Activated CD4-positive, alpha-beta T cell treated with anti-CD3 and anti-CD28 coated beads for 4 hours (primary cell): Measurements from ENCODE around the gene SVIL.
"Not testable (repeated sequence)": the region's sequence is repeated elsewhere in the genome, so short reads cannot be mapped to it uniquely, and the experiment has no call there.

ENCODE experiments used
- DNase-seq, 2 donors: peaks; one replicate each; pipeline ENCODE4 v3.0.0-alpha.2; 2020

SVIL gene

DNA sequence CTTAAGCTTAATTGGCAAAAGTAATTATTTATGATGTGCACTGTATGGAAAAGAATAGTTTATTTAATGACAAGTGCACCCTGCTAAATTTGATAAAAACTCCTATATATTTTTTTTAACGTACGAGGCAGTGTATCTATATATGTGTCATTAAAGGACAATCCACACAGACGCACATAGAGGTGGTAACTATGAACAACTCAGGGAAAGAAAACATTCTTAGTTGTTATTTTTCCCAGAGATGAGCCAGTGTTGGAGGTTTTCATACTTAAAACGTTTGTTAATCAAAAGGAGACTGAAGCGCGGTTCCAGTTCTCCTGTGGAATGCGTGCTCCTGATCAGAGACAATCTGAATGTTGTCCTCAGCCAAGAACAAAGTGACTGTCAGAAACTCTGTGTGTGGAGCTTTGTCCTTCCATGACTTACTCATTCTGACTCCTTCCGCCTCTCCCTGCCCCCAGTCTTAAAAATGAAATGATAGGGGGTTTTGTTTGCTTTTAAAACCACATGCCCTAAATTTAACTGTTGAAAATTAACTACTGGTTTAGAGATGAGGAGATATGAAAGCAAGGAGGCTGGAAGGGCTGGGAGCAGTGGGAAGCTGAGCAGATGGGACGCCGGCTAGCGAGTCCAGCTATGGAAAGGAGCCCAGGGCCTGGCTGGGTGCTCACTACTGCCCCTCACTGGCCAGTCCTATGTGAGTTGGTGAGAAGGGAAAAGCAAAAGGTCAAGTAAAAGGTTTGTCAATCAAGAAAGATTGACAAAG, 99.6 kb downstream of the SVIL start:
- DNase-seq: no peak

DNA sequence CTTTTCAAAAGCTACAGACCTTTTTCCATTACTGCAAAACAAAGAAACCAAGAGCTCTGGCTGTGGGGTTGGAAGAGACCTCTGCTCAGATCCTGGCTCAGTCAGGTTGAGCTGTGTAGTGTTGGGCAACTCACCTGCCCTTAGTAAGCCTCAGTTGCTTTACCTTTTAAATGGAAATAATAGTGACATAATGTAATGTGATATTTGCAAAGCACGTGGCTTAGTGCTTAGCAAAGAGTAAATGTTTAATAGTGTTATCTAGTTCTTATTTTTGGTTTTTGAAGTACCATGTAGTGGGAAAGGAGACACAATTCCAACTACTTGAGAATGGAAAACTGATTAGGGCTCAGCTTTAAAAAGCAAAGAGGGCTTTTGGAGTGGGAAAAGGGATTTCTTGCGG, 100.2 kb downstream of the SVIL start:
- DNase-seq: no peak

DNA sequence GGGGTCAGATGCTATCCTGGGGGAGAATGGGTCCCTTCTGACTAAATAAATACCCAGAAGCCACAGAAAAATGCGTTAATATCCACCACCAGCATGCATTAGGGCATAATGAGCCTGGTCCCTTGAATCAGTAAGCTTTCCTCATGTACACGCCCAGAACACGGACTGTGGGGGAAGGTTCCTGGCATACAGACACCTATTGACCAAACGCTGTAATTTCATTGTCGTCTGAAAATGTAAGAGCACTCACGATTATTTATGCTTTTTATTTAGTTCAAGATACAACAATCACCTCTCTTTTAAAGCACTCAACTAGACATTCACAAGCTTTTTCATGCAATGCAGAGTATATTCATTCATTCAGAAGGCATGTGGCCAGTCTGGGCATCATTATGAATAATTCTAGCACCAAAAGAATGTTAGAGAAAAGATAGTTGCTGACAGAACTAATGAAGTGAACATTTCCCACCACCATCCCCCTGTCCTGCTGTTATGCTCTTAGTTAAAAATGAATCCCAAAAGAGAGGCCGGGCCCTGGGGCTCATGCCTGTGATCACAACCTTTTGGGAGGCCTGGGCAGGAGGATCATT, 101.0 kb downstream of the SVIL start:
- no peak for DNase-seq

DNA sequence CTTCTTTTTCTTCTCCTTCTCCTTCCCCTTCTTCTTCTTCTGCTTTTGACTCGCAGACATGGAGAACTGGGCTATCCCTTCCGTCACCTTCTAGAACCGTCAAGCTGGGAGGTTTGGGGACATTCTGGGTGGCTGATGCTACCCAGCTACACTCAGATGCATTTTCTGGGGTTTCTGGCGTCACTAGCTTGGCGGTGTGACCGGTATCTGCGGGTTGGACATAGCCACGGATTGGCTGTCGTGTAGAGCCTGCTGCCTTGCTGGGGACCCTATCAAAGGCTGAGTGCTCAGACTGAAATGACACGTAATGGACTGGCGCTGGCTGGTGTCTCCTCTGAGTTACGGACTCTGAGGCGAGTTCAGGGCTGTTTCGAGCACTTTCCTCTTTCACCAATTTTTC, 101.7 kb downstream of the SVIL start:
- DNase-seq: no peak

DNA sequence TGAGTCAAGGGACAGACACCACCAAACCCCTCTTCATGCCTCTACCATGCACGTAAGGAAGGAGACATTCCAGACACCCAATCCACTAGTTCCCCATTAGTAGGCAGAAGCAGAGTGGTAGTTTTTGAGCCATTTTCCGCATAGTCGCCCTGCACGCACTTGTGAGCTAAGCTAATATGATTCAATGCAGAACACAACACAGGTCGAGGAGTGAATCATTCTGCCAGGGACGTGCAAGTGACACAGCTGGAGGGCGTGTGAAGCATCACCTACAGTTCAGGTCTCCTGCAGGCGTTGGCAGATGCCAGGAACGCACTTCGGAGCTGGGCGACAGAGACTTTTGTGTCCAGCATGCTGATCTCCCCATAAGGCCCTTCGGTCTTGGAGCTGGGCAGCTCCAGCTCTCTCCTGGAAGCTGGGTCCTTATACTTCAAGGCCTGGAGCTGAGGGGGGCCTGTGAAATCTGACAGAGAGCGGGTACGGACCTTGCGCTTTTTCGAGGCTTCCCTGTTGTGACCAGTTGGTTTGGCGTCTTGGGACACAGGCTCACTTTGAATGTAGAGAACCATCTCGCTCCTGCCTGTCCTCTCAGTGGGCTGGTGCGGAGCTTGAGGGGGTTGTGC, 102.4 kb downstream of the SVIL start:
- DNase-seq: no peak

DNA sequence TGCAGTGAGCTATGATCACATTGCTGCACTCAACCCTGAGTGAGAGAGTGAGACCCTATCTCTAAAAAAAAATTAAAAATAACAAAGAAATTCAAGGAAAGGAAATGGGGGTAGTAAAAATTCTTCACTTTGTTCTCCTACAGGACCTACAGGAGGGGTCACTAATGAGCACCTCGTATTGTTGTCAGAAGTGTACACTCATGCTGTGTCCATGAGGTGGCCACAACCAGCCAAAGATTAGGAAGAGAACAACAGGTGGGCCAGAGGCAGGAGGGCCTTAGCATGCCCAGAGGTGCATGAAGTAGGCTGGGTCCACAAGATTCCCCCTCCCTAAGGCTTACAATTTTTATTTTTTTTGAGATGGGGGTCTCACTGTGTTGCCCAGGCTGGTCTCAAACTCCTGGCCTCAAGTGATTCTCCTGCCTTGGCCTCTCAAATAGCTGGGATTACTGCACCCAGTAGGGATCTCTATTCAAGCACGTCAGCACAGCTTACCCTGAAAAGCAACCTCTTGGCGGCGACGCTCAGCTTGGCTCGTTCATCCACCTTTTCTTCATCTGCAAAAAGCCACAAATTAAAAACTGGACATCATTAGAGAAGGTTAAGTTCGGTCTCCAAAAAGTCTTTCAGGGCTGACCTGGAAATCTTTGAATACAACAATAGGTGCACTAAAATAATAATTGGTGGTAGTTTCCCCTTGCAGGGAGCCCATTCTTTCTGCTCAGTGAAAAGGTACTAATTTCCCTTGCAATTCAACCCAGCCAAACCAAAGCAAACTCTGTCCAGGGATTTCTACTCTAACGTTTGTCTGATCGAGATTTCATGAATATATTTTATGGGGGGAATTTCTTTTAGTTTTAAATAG, 104.4 kb downstream of the SVIL start:
- DNase-seq: no peak

DNA sequence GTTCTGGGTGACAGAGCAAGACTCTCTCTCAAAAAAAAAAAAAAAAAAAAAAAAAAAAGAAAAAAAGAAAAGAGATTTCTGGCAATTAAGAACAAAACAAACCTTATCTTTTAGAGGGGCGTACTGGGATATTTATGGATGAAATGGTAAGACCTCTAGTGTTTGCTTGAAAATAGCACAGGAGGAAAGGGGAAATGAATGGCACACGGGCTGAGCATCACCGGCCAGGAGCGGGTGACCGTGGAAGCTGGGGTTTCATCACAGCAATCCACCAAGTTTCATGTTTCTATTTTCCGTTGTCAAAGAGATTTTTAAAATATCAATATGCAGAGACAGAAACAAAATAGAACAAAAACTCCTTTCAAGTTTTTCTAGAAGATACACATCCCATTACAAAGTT, 105.6 kb downstream of the SVIL start:
- DNase-seq: no peak

DNA sequence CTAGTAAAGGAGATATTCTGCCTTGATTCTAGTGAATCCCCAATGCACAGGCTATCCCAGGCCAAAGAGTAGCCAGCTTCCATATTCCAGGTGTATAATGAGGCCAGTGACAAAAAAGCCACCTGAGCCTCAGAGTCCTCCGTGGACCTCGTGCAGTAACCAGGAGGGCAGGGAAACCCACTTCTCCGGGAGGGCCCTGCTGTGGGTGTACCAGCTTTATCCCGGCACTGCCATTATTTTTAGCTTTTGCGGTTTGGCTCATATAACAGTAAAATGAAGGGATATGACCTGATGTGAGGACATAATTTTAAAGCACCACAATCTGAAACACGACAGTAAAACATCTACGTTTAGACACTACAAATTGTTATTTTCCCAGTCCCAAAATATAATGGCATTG, 109.0 kb downstream of the SVIL start:
- no peak for DNase-seq

DNA sequence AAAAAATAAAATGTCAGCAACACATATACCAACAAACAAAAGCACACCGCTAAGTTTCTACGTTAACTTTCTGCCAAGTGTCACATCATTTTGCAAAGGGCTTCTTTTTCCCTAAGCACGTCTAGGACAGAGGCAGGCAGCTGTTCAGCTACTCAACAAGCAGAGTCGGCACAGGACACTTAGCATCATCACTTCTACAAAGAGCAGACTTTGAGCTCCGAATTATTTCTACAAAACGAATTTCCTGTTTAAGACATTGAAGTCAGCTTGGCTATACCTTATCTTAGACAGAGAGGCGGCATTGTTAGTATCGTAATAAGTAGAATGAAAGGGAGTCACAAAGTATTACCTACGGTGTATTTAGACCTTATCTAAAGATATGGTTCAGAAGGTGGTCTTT, 110.1 kb downstream of the SVIL start:
- DNase-seq: no peak

DNA sequence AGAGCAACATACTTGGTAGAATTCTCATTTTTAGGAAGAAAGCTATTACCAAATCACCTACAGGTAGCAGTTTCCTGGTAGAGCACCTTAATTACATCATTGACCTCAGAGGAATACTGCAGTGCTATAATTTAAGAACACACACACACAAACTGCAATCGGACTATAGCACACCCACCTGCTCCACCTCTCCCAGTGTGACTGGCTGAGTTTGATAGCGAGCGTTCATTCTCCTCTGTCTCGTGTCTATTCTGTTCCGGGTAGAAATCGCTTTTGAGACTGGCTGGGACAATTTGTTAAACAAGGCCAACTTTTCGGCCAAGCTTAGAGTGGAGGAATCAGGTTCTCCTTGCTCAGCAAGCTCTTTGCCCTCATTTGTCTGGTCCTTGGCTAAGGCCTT, 110.5 kb downstream of the SVIL start:
- no peak for DNase-seq

DNA sequence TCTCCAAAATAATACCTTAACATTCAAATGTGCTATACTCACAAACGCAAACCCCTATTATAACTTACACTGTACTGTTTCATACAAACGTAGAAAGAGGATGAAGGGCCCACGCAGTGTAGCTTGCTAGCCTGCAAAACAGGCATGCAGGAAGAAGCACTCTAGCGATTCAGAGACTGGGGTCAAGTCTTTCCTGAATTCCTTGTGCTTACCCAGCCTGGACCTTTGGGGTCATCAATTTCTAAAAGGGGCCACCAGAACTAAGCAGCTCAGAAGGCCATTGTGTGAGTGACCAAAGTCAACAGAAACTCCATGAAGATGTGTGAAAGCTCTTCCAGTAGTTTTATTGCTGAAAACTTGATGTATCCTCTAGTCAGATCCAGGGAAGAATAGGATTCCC, 111.9 kb downstream of the SVIL start:
- DNase-seq: no peak

DNA sequence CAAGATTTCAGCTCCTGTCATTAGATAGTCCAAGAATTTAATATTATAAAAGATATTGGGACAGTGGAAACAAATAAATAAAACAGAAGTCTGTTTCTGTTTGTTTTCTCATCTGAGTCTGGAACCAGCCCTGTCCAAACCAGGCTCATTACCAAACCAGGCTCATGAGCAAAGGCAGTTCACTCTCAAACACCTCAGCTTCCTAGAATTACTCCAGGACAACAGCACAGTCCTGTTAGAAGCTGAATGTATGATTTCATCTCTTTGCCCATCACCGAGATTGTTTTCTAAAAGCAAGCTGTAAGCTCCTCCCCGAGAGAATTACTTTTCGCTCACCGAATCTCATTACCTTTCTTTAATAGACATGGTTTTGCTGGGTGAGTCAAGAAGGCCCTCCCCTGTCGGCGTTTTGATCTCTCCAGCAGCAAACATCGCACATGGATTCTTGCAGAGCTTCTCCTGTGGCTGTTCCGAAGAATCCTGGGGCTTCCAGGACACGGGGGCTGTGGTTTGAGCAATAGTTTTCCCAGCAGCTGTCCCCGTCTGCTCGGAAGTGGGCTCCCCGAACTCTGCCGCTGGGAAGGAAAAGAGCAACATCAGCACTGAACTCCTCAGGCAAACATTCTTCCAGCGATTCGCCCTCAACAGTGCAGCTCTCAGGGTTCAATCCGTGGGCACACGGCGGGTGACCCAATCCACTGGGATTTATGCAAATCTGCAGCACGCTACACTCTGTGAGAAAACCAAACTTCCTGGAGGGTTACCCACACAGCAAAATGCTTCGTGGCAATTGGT, 112.5 kb downstream of the SVIL start:
- no peak for DNase-seq

DNA sequence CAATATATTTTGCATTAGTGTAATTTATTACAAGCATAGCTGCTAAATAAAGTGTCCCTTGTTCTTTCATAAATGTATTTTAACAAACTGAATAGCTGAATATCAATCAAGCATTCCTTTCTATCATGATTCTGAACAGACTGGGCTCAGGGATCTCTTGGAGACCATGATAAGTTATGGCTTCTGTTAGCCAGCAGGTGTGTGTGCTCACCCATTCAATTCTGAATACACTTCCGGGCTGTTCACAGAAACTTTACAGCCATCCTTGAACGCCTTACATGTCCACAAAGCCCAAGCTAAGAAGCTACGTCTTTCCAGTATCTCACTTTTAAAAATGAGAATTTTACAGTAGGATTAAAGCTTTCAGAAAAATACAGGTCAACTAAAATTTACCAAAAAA, 115.1 kb downstream of the SVIL start:
- DNase-seq: no peak

DNA sequence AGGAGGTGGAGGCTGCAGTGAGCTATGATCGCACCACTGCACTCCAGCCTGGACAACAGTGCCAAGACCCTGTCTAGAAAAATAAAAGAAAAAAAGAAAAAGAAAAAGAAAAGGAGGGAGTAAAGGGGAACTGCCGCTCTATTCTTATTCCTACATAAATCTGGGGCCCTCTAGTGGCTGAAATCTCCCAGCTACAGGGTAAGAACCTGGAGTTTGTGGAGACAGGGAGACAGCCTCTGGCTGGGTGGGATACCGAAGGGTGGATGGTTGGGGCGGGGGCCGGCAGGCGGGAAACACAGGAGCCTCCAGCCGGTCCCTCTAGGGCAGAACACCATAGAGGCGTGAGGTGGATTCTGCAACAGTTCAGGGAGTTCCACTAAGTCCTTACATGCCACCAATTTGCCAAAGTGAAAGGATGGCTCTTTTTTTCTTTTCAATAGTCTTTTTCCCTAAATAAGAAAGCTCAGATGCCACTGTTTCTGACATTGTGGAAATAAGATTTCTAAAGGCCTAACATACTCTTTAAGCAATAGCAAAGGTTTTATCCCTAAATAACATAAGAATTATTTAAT, 117.3 kb downstream of the SVIL start:
- DNase-seq: no peak

DNA sequence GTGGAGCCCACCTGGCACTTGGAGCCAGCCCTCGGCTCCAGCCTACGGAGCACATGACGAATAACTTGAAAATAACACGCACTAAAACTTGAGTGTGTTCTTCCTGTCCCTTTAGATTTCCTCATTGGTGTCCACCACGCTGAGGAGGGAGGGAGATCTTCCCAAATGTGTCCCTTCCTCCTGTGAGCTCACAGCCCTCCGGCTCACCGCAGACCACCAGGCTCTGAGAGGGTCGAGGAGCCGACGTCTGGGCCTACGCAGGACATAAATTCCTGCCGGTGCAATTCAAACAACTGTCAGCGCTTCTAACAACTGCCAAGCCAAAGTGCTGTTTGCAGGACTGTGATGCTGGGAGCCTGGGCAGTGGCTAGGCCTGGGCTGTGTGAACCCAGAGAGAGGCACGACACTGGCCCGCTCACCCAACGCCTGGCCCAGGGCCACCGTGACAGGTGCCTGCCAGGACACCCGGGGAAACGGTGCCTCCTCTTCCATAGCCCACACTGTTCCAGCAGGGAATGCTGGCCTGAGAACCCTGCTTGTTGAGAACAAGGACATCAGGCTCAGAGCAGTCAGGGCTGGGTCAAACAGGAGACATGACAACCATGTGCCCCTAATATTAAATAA, 118.3 kb downstream of the SVIL start:
- not testable (repeated sequence) for DNase-seq

DNA sequence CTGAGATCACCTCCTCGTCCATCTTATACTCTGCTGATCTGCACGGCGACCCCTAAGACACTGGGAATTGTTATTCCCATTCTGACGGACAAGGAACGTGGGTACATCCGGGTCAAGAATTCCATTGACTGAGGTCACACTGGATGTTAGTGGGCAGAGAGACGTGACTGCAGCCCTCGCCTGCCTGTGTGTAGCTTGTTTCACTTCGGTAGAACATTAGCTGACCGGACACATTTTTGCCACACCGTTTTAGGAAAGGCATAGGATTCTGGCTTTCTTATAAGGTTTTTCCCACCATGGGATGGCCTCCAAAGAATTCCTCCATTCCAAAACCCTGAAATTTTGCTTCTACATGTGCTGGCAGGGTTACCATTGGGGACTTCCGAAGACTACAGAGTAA, 118.9 kb downstream of the SVIL start:
- DNase-seq: not testable (repeated sequence)

DNA sequence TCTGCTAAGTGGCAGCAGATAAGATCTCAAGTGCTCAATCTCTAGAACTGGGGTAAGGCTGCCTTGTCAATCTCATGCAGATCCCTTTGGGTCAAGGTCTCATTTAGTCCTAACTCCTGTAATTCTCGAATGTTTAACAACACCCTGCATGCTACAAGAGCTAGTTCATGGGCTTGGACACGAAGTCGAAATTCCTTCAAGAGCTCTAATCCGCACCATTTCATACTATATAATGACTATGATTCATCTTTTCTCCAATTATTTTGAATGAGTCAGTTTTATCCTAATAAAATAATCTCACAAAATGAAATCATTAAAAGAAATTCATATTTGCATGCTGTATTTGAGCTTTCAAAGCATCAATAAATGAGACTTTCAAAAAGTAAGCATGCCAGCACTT, 119.7 kb downstream of the SVIL start:
- DNase-seq: not testable (repeated sequence)

DNA sequence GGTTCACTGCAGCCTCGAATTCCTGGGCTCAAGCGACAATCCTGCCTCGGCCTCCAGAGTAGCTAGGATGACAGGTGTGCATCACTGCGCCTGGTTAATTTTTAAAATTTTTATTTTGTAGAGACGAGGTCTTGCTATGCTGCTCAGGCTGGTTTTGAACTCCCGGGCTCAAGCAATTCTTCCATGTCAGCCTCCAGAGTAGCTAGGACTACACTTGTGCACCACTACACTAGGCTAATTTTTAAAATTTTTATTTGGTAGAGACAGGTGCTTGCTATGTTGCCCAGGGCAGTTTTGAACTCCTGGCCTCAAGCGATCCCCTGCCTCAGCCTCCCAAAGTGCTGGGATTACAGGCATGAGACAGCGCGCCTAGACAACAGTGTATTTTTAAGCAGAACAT, 120.5 kb downstream of the SVIL start:
- no peak for DNase-seq

DNA sequence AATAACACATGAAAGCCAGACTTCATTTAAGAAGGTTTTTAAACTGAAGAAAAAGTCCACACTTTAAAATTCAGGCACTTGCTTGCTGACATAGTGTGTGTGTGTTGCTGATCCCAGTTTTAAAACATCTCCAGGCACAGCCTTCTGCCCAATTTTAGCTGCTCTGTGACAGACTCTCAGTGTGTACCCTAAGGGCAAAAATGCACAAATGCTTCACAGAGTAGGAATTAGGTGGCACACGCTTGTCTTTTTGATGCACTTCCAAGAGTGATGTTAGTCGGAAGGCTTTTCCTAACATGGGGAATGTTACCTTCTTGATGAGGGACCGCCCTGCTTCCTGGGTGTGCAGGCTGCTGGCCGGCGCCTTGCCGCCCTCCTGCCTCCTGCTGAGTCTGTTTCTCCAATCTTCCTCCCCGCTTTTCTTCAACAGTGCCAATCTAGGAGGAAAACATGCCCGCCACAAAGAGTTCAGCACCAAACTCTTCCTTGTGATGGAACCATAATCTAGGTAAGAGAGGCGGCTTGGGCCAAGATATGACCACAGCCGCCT, 122.3 kb downstream of the SVIL start:
- no peak for DNase-seq

DNA sequence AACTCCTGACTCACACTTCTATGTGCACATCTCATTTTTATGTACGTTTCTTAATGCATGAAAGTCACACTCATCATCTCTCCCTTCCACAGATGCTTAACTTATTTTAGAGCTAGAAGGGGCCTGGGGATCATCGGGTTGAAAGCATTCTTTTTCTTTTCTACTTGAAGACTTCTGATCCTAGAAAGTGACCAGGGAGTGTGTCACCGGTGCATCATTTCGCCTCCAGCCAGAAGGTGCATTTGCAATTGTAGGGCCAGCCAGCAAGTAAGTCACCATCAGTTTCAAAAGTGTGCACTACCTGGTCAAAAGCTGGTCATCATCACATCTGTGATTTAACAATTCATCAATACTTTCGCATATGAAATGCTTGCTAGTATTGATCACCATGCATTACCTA, 123.0 kb downstream of the SVIL start:
- not testable (repeated sequence) for DNase-seq

DNA sequence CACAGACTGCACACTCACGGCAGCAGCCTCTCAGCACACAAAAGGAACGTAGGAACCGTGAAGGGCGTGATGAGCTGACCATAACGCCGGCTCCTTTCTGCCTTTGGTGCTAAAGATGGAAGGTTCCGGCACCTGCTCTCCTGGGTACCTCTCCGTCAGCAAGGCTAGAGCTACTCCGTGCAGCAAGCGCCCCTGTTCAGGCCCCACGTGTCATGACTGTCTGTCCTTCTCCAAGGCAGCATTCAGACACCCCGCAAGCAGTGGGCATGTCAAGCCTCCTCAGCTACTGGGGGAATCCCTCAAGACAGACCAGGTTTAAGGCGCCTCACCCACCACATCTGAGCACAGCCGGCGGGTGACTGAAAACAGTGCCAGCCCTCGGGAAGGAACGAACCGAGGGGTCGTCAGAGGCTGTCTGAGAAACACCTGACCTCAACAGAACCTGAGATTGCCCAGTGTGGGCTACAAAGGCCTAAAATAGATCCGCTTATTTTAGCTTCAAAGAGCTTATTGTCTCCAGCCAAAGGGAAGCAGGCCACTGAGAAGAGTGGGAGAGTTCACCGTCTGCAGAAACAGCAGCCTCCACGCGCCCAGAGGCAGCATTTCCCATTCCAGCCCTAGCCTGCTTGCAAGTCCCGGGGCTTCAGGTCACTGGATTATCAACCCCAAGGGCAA, 124.2 kb downstream of the SVIL start:
- not testable (repeated sequence) for DNase-seq
